ENCODE measurements around the gene ENKD1. TPM values are rescaled to one million over a fixed set of nuclear protein-coding genes. Genes with fewer than 3 reads are reported as not detected.
A peak's percentile ranks its signal among the peaks of the same experiment; 100 is the strongest.

Gene ENKD1
- total and polyA plus RNA-seq, 2 of the 13 experiments (the other 11 are each of a cell fraction or from before 2014, with no cell fraction given): 10.8 to 20.8 TPM

DNA sequence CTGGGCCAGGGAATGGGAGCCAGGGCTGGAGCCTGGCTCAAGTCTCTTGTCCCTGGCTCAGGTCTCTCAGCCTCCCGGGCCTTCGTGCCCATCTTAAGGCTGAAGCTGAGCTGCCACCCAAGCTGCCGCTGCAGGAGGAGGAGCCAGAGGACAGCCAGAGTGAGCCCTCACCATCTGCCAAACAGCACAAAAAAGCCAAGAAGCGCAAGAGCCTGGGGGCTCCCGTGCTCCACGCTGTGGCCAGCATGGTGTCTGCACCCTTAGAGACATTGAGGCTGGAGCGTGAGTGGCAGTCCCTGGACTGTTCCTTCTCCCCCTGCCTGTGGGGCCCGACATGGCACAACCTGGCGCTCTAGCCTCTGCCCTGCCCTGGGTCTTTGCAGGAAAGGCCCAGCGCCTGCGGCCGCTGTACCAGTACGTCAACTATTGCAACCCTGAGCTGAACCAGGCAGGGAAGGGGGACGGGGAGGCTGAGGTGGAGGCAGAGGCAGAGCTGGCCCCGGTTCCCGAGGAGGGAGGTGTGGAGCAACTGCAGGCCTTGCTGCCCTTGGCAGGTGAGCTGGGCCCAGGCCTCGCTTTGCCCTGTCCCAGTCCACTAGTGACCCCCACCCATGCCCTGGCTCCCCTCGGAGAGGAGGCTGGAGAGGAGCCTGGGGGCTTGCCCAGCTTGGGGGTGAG lies 1.4 kb upstream of the ENKD1 start (continued):
- TF ChIP-seq, protein P1, sequence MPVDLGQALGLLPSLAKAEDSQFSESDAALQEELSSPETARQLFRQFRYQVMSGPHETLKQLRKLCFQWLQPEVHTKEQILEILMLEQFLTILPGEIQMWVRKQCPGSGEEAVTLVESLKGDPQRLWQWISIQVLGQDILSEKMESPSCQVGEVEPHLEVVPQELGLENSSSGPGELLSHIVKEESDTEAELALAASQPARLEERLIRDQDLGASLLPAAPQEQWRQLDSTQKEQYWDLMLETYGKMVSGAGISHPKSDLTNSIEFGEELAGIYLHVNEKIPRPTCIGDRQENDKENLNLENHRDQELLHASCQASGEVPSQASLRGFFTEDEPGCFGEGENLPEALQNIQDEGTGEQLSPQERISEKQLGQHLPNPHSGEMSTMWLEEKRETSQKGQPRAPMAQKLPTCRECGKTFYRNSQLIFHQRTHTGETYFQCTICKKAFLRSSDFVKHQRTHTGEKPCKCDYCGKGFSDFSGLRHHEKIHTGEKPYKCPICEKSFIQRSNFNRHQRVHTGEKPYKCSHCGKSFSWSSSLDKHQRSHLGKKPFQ (CRISPR knock-in tag; IDR thresholded peaks at IDR 0.05; ENCODE audit: insufficient replicate concordance): no peak
- TF ChIP-seq ZNF788 (CRISPR knock-in tag; IDR thresholded peaks at IDR 0.05; ENCODE audit: borderline replicate concordance) (peak; percentile 75; the same call in 1 of the 2 replicates), ZFP1 (CRISPR knock-in tag; IDR thresholded peaks at IDR 0.05) (peak; percentile 64; the same call in 1 of the 2 replicates), BRCA1 (CRISPR knock-in tag; IDR thresholded peaks at IDR 0.05) (0 out of 2 replicates have a peak, but pooled peaks have one; percentile 39), ZNF746 (CRISPR knock-in tag; IDR thresholded peaks at IDR 0.05) (no peak), ZNF564 (CRISPR knock-in tag; IDR thresholded peaks at IDR 0.05) (no peak), SP5 (CRISPR knock-in tag; IDR thresholded peaks at IDR 0.05; ENCODE audit: borderline replicate concordance, low read depth) (peak; percentile 72), ZNF792 (CRISPR knock-in tag; IDR thresholded peaks at IDR 0.05) (peak; percentile 72; the same call in 1 of the 2 replicates), AKAP8 (CRISPR knock-in tag; IDR thresholded peaks at IDR 0.05) (no peak), RARA (CRISPR knock-in tag; IDR thresholded peaks at IDR 0.05) (peak; percentile 27; the same call in 1 of the 2 replicates)
- TF ChIP-seq, protein P2, sequence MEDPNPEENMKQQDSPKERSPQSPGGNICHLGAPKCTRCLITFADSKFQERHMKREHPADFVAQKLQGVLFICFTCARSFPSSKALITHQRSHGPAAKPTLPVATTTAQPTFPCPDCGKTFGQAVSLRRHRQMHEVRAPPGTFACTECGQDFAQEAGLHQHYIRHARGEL (CRISPR knock-in tag; IDR thresholded peaks at IDR 0.05): no peak
- TF ChIP-seq, protein P3, sequence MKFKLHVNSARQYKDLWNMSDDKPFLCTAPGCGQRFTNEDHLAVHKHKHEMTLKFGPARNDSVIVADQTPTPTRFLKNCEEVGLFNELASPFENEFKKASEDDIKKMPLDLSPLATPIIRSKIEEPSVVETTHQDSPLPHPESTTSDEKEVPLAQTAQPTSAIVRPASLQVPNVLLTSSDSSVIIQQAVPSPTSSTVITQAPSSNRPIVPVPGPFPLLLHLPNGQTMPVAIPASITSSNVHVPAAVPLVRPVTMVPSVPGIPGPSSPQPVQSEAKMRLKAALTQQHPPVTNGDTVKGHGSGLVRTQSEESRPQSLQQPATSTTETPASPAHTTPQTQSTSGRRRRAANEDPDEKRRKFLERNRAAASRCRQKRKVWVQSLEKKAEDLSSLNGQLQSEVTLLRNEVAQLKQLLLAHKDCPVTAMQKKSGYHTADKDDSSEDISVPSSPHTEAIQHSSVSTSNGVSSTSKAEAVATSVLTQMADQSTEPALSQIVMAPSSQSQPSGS (CRISPR knock-in tag; IDR thresholded peaks at IDR 0.05): peak; percentile 78
- TF ChIP-seq, protein P4, sequence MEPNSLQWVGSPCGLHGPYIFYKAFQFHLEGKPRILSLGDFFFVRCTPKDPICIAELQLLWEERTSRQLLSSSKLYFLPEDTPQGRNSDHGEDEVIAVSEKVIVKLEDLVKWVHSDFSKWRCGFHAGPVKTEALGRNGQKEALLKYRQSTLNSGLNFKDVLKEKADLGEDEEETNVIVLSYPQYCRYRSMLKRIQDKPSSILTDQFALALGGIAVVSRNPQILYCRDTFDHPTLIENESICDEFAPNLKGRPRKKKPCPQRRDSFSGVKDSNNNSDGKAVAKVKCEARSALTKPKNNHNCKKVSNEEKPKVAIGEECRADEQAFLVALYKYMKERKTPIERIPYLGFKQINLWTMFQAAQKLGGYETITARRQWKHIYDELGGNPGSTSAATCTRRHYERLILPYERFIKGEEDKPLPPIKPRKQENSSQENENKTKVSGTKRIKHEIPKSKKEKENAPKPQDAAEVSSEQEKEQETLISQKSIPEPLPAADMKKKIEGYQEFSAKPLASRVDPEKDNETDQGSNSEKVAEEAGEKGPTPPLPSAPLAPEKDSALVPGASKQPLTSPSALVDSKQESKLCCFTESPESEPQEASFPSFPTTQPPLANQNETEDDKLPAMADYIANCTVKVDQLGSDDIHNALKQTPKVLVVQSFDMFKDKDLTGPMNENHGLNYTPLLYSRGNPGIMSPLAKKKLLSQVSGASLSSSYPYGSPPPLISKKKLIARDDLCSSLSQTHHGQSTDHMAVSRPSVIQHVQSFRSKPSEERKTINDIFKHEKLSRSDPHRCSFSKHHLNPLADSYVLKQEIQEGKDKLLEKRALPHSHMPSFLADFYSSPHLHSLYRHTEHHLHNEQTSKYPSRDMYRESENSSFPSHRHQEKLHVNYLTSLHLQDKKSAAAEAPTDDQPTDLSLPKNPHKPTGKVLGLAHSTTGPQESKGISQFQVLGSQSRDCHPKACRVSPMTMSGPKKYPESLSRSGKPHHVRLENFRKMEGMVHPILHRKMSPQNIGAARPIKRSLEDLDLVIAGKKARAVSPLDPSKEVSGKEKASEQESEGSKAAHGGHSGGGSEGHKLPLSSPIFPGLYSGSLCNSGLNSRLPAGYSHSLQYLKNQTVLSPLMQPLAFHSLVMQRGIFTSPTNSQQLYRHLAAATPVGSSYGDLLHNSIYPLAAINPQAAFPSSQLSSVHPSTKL (CRISPR knock-in tag; IDR thresholded peaks at IDR 0.05): peak; percentile 57
- TF ChIP-seq, protein P5, sequence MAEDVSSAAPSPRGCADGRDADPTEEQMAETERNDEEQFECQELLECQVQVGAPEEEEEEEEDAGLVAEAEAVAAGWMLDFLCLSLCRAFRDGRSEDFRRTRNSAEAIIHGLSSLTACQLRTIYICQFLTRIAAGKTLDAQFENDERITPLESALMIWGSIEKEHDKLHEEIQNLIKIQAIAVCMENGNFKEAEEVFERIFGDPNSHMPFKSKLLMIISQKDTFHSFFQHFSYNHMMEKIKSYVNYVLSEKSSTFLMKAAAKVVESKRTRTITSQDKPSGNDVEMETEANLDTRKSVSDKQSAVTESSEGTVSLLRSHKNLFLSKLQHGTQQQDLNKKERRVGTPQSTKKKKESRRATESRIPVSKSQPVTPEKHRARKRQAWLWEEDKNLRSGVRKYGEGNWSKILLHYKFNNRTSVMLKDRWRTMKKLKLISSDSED (CRISPR knock-in tag; IDR thresholded peaks at IDR 0.05): no peak

Data from HepG2 (cell line).